Measurements from ENCODE around the gene CENPE. TPM values are rescaled to one million over a fixed set of nuclear protein-coding genes. Genes with fewer than 3 reads are reported as not detected.

Gene CENPE
- total and polyA plus RNA-seq, 2 of the 8 experiments (the other 6 are each of a cell fraction or from before 2014, with no cell fraction given): 2.1 to 49.0 TPM

- Histone ChIP-seq H3K79me1 (ENCODE audit: low read depth, low read length) (no peaks in the 10 kb centered on the region), H3K23me2 (ENCODE audit: low read depth, low read length) (no peaks in the 10 kb centered on the region), H3K4me1 (replicated peaks in 1 of 4; ENCODE audit: control insufficient read depth in 3 of 4, insufficient read depth in 4 of 4, low read length in 3 of 4) (no peaks in the 10 kb centered on the region), H3K56ac (replicated peaks; ENCODE audit: insufficient read length, low read depth, low read length) (no peak overlapping the region), H4K91ac (replicated peaks; ENCODE audit: insufficient read length, low read length) (no peak overlapping the region), H3K23ac (ENCODE audit: insufficient read length) (no peak overlapping the region), H2BK20ac (ENCODE audit: low read length) (no peak overlapping the region), H2AFZ (ENCODE audit: low read length) (no peak overlapping the region), H3K4me2 (ENCODE audit: insufficient read depth in 1 of 2, low read depth in 2 of 2, low read length in 2 of 2) (no peak overlapping the region), H3K79me2 (ENCODE audit: control insufficient read depth in 1 of 2, insufficient read depth in 2 of 2, low read length in 2 of 2) (no peaks in the 10 kb centered on the region), H3K14ac (ENCODE audit: insufficient read length) (no peak overlapping the region), H3K36me3 (ENCODE audit: control insufficient read depth in 2 of 4, insufficient read depth in 4 of 4, low read length in 3 of 4) (peaks cover 0 to 44% (median 13%) of the 10 kb centered on the region in 4 experiments; a peak in 6 of 8 replicates), H3K18ac (ENCODE audit: extremely low read depth, low read length) (no peak overlapping the region), H3K4me3 (ENCODE audit: extremely low read depth in 1 of 4, insufficient read depth in 2 of 4, low read depth in 3 of 4, low read length in 4 of 4) (no peak overlapping the region), H3K9me3 (ENCODE audit: insufficient read depth in 2 of 2, low read depth in 1 of 2, low read length in 1 of 2) (no peaks in the 10 kb centered on the region), H3K4ac (replicated peaks; ENCODE audit: insufficient read length, low read depth, low read length) (no peak overlapping the region), H3K27me3 (replicated peaks in 1 of 4; ENCODE audit: control insufficient read depth in 3 of 4, extremely low read depth in 1 of 4, insufficient read depth in 3 of 4, low read length in 3 of 4) (no peaks in the 10 kb centered on the region), H4K20me1 (replicated peaks in 1 of 2; ENCODE audit: control insufficient read depth in 1 of 2, insufficient read depth in 2 of 2, low read length in 2 of 2) (no peaks in the 10 kb centered on the region), H4K5ac (ENCODE audit: insufficient read length, low read depth, low read length) (no peak overlapping the region), H4K8ac (ENCODE audit: extremely low read depth, insufficient read depth, low read length) (no peak overlapping the region), H2BK15ac (ENCODE audit: low read length) (no peak overlapping the region), H2BK120ac (replicated peaks; ENCODE audit: low read depth, low read length) (no peak overlapping the region), H3K27ac (ENCODE audit: low read depth, low read length) (no peak overlapping the region), H3K9ac (replicated peaks in 1 of 4; ENCODE audit: extremely low read depth in 1 of 4, low read depth in 3 of 4, low read length in 3 of 4) (no peak overlapping the region), H2BK12ac (ENCODE audit: low read depth, low read length) (no peak overlapping the region), H2BK5ac (ENCODE audit: low read depth, low read length) (no peak overlapping the region), H2AK5ac (ENCODE audit: low read depth, low read length) (no peak overlapping the region)
- DNase-seq (ENCODE audit: low read depth in 1 of 2, low spot score in 2 of 2) (no peak), FAIRE-seq (no peak)
- 89% methylated on average over 2 of the region's 2 CpGs; no CpG with 5 or more reads in 1 of the 2 experiments for WGBS, 2 experiments (ENCODE audit: extremely low coverage in 1 of 2, insufficient coverage in 1 of 2, insufficient read length in 1 of 2, insufficient replicate concordance in 2 of 2, low coverage in 1 of 2, low lambda C conversion rate in 2 of 2, missing lambda C conversion rate in 1 of 2)
- CTCF ChIA-PET (ENCODE audit: partially characterized antibody): interaction anchor here (0.6 kb wide), 2 partner anchors 390 to 624 kb away, joined by 3 read pairs; no protein-coding TSS in a partner anchor
- POLR2A ChIA-PET (ENCODE audit: partially characterized antibody): no interaction called here
- TF ChIP-seq ZNF274 (IDR thresholded peaks at IDR 0.05; ENCODE audit: borderline replicate concordance, extremely low read depth, low read length) (no peak), HDAC2 (IDR thresholded peaks at IDR 0.05; ENCODE audit: borderline replicate concordance in 1 of 2, low read depth in 2 of 2, low read length in 2 of 2) (no peak), JUN (IDR thresholded peaks at IDR 0.05; ENCODE audit: low read depth, low read length) (no peak), SIRT6 (IDR thresholded peaks at IDR 0.05; ENCODE audit: low read length) (no peak), RNF2 (IDR thresholded peaks at IDR 0.05; ENCODE audit: borderline replicate concordance, low read depth, low read length, missing control alignments, poor library complexity, severe bottlenecking) (no peak), PHF8 (conservative IDR thresholded peaks at IDR 0.05; ENCODE audit: low read depth, low read length) (no peak), CEBPB (IDR thresholded peaks at IDR 0.05; ENCODE audit: low read depth, low read length) (no peak), TBP (IDR thresholded peaks at IDR 0.05; ENCODE audit: low read depth, low read length) (no peak), YY1 (IDR thresholded peaks at IDR 0.05; ENCODE audit: low read depth, low read length) (no peak), TAF1 (IDR thresholded peaks at IDR 0.05; ENCODE audit: low read depth, low read length) (no peak), E2F6 (IDR thresholded peaks at IDR 0.05) (no peak), ASH2L (IDR thresholded peaks at IDR 0.05; ENCODE audit: low read length) (no peak), CHD1 (IDR thresholded peaks at IDR 0.05; ENCODE audit: low read depth, low read length) (no peak), EGR1 (IDR thresholded peaks at IDR 0.05; ENCODE audit: borderline replicate concordance, low read depth, low read length) (no peak)
Measured at GRCh38 chr4:103162176-103162575, 36.0 kb downstream of the CENPE start.

Measured in H1 (cell line).